Measurements from ENCODE around the gene STK32B.
"Not testable (repeated sequence)": the region's sequence is repeated elsewhere in the genome, so short reads cannot be mapped to it uniquely, and the experiment has no call there.

STK32B gene

DNA sequence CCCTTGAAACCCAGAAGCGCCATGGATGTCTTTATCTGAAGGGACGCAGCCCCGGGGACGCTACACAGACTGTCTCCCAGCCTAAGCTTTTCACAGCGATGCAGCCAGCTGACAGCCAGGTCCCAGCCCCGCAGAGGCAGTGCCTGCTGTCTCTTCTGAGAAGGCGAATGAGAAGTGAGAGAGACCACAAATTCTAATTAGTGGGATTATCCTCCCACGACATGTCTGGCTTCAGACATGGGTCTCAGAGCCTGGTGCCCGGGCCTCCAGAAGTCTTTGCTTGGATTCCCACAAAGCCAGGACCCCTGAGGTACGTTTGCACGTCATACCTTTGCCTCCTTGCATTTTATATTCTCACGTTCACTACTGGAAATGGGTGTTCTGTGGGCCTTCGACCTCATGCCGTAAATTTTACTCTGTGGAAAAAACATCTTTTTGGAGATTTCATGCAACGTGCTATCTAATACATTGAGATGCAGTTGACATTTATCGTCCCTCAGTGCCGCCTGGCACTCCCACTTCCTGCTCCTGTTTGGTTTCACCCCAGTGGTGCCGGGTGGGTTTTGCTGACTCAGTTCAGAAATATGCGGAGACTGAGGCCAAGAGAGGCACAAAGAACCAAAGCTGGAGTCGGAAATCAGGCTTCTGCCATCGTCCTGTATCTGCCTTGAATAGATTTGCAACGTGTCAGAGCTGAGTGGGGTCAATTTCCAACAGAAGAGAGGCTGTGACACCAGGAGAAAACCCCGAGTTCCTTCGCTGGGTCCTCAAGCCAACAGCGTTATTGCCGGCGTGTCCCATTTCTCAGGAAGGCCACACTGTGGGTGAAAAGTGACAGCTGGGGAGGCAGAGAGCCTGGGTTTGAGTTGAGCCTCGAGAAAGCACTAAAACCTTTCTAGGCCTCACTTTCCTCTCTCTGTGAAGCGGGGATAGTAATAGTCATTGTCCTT, 114.4 kb downstream of the STK32B start:
- no peak for DNase-seq

GRCh38 chr4:5166377-5166776, 115.1 kb downstream of the STK32B start:
- DNase-seq, result no peak

- DNase-seq, result no peak
These were observed 117.6 kb downstream of the STK32B start for GRCh38 chr4:5168891-5169290.

GRCh38 chr4:5175836-5176235, 124.6 kb downstream of the STK32B start:
- DNase-seq, result not testable (repeated sequence)

DNA sequence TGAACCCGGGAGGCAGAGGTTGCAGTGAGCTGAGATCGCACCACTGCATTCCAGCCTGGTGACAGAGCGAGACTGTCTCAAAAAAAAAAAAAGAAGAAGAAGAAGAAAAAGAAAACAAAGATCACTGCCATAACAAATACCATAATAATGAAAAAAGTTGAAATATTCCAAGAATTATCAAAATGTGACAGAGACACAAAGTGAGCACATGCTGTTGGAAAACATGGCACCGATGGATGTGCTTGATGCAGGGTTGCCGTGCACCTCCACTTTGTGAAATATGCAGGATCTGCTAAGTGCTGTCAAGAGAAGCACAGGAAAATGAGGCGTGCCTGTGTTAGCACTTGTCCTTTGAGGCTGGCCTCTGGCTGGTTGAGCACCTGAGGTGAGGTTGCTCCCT, 133.3 kb downstream of the STK32B start:
- DNase-seq, result no peak

DNA sequence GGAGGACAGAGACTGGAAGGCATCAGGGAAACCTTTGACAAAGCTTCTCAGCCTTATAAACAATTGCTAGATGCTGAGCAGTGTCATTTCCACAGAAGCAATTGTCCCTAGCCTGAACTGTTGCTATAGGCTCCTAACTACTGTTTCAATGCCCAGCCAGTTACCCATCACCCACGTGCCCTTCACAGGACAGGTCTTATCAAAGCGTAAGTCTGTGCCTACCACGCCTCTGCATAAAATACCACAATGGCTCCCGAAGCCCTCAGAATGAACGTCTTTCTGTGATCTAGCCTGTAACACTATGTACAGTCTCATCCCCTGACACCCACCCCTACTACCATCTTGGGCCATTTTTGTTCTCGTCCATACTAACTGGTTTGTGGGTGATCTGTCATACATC, 134.3 kb downstream of the STK32B start:
- no peak for DNase-seq

DNA sequence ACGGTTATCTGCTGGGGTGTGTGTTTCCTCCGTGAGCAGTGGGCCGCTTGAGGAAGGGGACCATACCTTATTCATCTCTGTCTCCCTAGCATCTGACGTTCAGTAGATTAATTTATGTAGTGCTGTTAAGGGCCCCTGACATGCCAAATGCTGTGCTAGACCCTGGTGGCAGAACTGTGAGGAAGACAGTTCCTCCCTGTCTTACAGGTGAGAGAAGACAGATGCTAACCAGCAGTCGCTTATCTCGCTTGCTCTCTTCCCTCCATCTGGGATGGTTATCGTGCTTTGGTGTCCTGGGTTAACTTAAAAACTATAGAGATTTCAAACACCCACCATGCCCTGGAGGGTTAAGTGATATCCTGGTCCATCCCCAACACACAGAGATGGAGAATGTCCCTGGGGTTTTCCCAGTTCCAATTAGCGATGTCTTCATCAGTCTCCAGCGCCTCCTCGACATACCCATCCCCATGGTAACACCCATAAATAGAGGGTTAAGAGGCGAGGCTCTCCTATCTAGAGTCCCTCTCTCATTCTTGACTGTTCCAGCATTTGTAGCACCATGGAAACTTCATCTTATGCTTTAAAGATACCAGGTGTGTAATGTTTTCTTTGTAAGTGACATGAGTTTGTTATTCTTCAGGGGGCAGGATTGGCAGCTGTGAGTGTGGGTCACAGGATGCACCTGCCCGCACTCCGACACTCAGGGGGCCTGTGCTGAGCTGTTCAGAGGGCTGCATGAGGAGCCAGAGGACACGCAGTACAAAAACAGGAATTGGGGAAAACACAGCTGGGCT, 135.2 kb downstream of the STK32B start:
- no peak for DNase-seq

- DNase-seq, result no peak
These were observed 136.8 kb downstream of the STK32B start for GRCh38 chr4:5188130-5188529.

GRCh38 chr4:5191831-5192230, 140.6 kb downstream of the STK32B start:
- no peak for DNase-seq

- no peak for DNase-seq
These were observed 141.0 kb downstream of the STK32B start for GRCh38 chr4:5192271-5192670.

DNA sequence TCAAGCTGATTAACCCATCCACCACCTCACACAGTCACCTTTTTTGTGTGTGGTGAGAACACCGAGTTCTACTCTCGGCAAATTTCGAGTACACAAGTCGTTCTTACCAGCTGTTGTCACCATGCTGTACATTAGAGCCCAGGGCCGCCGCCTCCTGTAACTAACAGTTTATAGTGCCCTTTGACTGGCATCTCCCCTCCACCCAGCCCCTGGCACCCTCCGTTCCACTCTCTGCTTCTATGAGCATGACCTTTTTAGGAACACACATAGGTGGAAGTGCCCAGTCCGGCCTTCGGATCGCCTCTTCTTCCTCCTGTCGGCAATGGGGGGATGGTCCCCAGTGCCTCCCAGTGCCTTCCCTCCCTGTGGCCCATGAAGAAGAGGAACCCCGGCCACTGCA, 141.4 kb downstream of the STK32B start:
- no peak for DNase-seq

DNA sequence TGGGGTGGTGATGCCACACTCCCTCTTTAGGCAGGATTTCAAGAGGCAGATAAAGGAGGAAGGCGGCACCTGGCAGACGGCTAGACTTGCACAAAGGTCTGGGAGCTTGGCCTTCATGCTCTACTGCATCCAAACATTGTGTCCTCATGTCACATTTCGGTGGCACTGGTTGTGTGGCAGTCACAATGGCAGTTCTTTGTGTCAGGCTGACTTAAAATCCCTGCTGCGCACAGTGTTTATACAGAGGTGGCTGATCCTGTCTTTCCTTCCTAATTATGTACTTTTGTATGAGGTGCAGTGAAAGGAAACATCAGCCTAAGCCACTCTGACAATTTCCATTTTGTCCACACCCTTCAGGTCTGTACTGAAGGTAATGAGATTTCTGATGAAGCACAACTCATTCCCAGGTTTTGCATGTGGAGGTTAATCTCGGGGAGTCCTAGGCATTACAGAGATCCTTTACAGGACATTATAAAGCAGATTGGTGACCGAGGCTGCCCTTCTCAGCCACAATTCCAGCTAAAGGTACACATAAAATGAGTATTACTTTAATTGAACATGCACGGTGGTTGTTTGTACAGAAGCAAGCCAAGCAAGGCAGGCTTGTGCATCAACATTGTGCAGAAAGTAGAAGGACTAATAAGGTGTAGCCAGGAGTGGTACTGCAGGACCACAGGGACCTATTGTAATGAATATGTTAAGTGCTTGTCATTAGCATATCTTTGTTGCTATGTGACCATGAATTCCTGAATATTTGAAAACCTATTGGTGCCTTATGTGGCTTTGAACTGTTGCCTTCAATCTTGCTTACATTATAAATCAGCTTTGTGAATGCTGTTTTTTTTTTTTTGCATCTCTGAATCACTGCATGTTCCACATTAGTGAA, 147.6 kb downstream of the STK32B start:
- DNase-seq, result no peak

GRCh38 chr4:5199912-5200311, 148.6 kb downstream of the STK32B start:
- DNase-seq, result no peak

GRCh38 chr4:5200513-5200912, 149.2 kb downstream of the STK32B start:
- no peak for DNase-seq

GRCh38 chr4:5203309-5203992, 152.2 kb downstream of the STK32B start:
- no peak for DNase-seq

GRCh38 chr4:5203993-5204310, 152.7 kb downstream of the STK32B start:
- no peak for DNase-seq

- DNase-seq, result no peak
These were observed 153.5 kb downstream of the STK32B start for GRCh38 chr4:5204781-5205180.

- DNase-seq, result no peak
These were observed 154.9 kb downstream of the STK32B start for GRCh38 chr4:5206016-5206790.

- no peak for DNase-seq
These were observed 158.6 kb downstream of the STK32B start for GRCh38 chr4:5209862-5210261.

- DNase-seq, result no peak
These were observed 160.1 kb downstream of the STK32B start for GRCh38 chr4:5211282-5211839.
